ENCODE measurements around the gene KCNT1.

DNA sequence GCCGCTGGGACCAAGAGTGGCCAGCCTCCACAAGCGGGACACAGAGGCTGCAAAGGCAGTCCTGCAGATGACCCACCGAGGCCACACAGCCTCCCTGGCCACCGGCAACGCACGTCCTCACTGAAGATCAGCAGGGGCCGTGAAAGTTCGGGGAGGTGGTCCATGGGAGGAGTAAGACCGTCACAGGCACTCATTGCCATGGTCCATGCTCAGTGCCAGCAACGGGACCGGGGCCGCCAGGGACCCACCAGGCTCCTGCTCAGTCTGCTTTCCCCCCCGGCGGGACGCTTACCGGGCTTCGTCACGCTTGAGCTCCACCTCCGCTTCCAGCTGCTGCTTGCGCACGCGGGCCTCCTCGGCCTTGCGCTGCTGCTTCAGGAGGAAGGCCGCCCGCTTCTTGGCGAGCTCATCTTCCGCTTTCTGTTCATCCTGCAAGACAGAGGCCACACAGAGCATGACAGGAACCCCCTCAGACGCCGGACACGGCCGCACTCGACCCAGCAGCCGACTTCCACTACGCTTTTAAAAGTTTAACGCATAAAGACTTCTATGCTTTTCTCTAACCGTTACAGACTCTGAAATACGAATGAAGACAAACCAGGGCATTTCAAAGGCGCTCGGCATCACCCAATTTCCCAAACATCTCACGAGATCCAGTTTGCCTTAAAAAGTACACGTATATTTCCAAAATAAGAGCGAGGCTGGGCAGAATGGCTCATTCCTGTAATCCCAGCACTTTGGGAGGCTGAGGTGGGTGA is 116.9 kb downstream of the KCNT1 start:
- no peak for TF ChIP-seq POLR2AphosphoS5 (IDR thresholded peaks at IDR 0.05; ENCODE audit: low read depth, low read length)
- TF ChIP-seq SIN3A (IDR thresholded peaks at IDR 0.05; ENCODE audit: borderline replicate concordance, insufficient read depth, low read length): no peak
- TF ChIP-seq, protein P1, sequence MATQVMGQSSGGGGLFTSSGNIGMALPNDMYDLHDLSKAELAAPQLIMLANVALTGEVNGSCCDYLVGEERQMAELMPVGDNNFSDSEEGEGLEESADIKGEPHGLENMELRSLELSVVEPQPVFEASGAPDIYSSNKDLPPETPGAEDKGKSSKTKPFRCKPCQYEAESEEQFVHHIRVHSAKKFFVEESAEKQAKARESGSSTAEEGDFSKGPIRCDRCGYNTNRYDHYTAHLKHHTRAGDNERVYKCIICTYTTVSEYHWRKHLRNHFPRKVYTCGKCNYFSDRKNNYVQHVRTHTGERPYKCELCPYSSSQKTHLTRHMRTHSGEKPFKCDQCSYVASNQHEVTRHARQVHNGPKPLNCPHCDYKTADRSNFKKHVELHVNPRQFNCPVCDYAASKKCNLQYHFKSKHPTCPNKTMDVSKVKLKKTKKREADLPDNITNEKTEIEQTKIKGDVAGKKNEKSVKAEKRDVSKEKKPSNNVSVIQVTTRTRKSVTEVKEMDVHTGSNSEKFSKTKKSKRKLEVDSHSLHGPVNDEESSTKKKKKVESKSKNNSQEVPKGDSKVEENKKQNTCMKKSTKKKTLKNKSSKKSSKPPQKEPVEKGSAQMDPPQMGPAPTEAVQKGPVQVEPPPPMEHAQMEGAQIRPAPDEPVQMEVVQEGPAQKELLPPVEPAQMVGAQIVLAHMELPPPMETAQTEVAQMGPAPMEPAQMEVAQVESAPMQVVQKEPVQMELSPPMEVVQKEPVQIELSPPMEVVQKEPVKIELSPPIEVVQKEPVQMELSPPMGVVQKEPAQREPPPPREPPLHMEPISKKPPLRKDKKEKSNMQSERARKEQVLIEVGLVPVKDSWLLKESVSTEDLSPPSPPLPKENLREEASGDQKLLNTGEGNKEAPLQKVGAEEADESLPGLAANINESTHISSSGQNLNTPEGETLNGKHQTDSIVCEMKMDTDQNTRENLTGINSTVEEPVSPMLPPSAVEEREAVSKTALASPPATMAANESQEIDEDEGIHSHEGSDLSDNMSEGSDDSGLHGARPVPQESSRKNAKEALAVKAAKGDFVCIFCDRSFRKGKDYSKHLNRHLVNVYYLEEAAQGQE (IDR thresholded peaks at IDR 0.05; ENCODE audit: insufficient read depth in 1 of 2, low read depth in 2 of 2, low read length in 2 of 2): no peak

Measured in PFSK-1 (cell line).